H9 (cell line): ENCODE data around the gene NTRK3. TPM values are rescaled to one million over a fixed set of nuclear protein-coding genes. Genes with fewer than 3 reads are reported as not detected.

Experiments
- DNase-seq: peaks from one replicate; pipeline ENCODE4 v3.0.0-alpha.2; 2017
- H2AFZ ChIP-seq: one replicate; pipeline ENCODE4 v1.6.1; 2013; ENCODE audit warnings: mild to moderate bottlenecking, low read length, control low read depth, moderate library complexity
- H2AK5ac ChIP-seq: 2 replicates; pipeline ENCODE4 v1.6.1; 2013; ENCODE audit warnings: low read length, control low read depth, mixed read lengths; ENCODE audit not compliant: insufficient read length
- H2BK120ac ChIP-seq: one replicate; pipeline ENCODE4 v1.6.1; 2013; ENCODE audit warnings: low read depth, mild to moderate bottlenecking, low read length, control low read depth, inconsistent platforms; ENCODE audit not compliant: poor library complexity, severe bottlenecking
- H2BK12ac ChIP-seq: 2 replicates; pipeline ENCODE4 v1.6.1; 2013; ENCODE audit warnings: low read length, control low read depth, mixed read lengths, low read depth; ENCODE audit not compliant: insufficient read length
- H2BK15ac ChIP-seq: 2 replicates; pipeline ENCODE4 v1.6.1; 2013; ENCODE audit warnings: low read depth, low read length, control low read depth
- H2BK20ac ChIP-seq: one replicate; pipeline ENCODE4 v1.6.1; 2013; ENCODE audit warnings: low read depth, mild to moderate bottlenecking, low read length, control low read depth, inconsistent platforms; ENCODE audit not compliant: poor library complexity, severe bottlenecking
- H2BK5ac ChIP-seq: 2 replicates; pipeline ENCODE4 v1.6.1; 2013; ENCODE audit warnings: low read length, control low read depth, mixed read lengths; ENCODE audit not compliant: insufficient read length
- H3K14ac ChIP-seq: 2 replicates; pipeline ENCODE4 v1.6.1; 2013; ENCODE audit warnings: low read length, control low read depth; ENCODE audit not compliant: insufficient read depth
- H3K18ac ChIP-seq: 2 replicates; pipeline ENCODE4 v1.6.1; 2013; ENCODE audit warnings: low read depth, mild to moderate bottlenecking, mixed read lengths, low read length, control low read depth; ENCODE audit not compliant: insufficient read length
- H3K23ac ChIP-seq: 2 replicates; pipeline ENCODE4 v1.6.1; 2013; ENCODE audit warnings: low read length, control low read depth, mixed read lengths, low read depth; ENCODE audit not compliant: insufficient read length
- H3K23me2 ChIP-seq: 2 replicates; pipeline ENCODE4 v1.6.1; 2013; ENCODE audit warnings: low read depth, mild to moderate bottlenecking, mixed read lengths, low read length, control low read depth; ENCODE audit not compliant: insufficient read length, poor library complexity, severe bottlenecking
- H3K27ac ChIP-seq: 2 replicates; pipeline ENCODE4 v1.5.1; 2013; ENCODE audit warnings: low read length, control low read depth, mixed read lengths, low read depth; ENCODE audit not compliant: insufficient read length
- H3K27me3 ChIP-seq: 2 replicates; pipeline ENCODE4 v1.6.1; 2013; ENCODE audit warnings: low read length, control low read depth, inconsistent platforms; ENCODE audit not compliant: insufficient read depth
- H3K4ac ChIP-seq: 2 replicates; pipeline ENCODE4 v1.6.1; 2013; ENCODE audit warnings: low read depth, mild to moderate bottlenecking, control low read depth, inconsistent platforms, low read length, moderate library complexity
- H3K4me1 ChIP-seq: 2 replicates; pipeline ENCODE4 v1.6.1; 2013; ENCODE audit warnings: low read length, control low read depth, inconsistent platforms; ENCODE audit not compliant: insufficient read depth
- H3K4me2 ChIP-seq: 2 replicates; pipeline ENCODE4 v1.6.1; 2013; ENCODE audit warnings: low read length, control low read depth, mixed read lengths; ENCODE audit not compliant: insufficient read length, insufficient read depth
- H3K56ac ChIP-seq: 2 replicates; pipeline ENCODE4 v1.6.1; 2013; ENCODE audit warnings: low read depth, mild to moderate bottlenecking, mixed read lengths, low read length, control low read depth; ENCODE audit not compliant: insufficient read length
- H3K79me1 ChIP-seq: 2 replicates; pipeline ENCODE4 v1.6.1; 2013; ENCODE audit warnings: low read depth, mild to moderate bottlenecking, moderate library complexity, low read length, control low read depth, inconsistent platforms; ENCODE audit not compliant: insufficient read depth, poor library complexity, severe bottlenecking
- H3K79me2 ChIP-seq: 2 replicates; pipeline ENCODE4 v1.6.1; 2013; ENCODE audit warnings: low read length, control low read depth, inconsistent platforms; ENCODE audit not compliant: insufficient read depth
- H3K9ac ChIP-seq: 2 replicates; pipeline ENCODE4 v1.6.1; 2013; ENCODE audit warnings: low read length, control low read depth, mixed read lengths; ENCODE audit not compliant: insufficient read length; ENCODE audit errors: extremely low read depth
- H3K9me3 ChIP-seq: one replicate; pipeline ENCODE4 v1.6.1; 2013; ENCODE audit warnings: low read depth, low read length, inconsistent platforms; ENCODE audit not compliant: control insufficient read depth
- H3T11ph ChIP-seq: one replicate; pipeline ENCODE4 v1.6.1; 2013; ENCODE audit warnings: mild to moderate bottlenecking, low read length, control low read depth, inconsistent platforms
- H4K20me1 ChIP-seq: one replicate; pipeline ENCODE4 v1.6.1; 2013; ENCODE audit not compliant: control insufficient read depth, insufficient read length, insufficient read depth
- H4K5ac ChIP-seq: 2 replicates; pipeline ENCODE4 v1.6.1; 2013; ENCODE audit warnings: low read depth, mild to moderate bottlenecking, mixed read lengths, low read length, control low read depth; ENCODE audit not compliant: insufficient read length
- H4K8ac ChIP-seq: replicated peaks from 2 replicates; pipeline ENCODE4 v1.6.1; 2013; ENCODE audit warnings: low read length, control low read depth, mixed read lengths, low read depth; ENCODE audit not compliant: insufficient read length
- H4K91ac ChIP-seq: 2 replicates; pipeline ENCODE4 v1.6.1; 2013; ENCODE audit warnings: low read depth, mild to moderate bottlenecking, moderate library complexity, mixed read lengths, low read length, control low read depth; ENCODE audit not compliant: insufficient read length
- H3K27ac Mint-ChIP-seq, 3 experiments: 2 replicates in 2 of 3; 3 replicates in 1 of 3; pipeline ENCODE4 v1.8.0; 2020 to 2021; ENCODE audit warnings: mixed read lengths in 3 of 3, mild to moderate bottlenecking in 1 of 3, moderate library complexity in 1 of 3
- H3K27me3 Mint-ChIP-seq: 2 replicates; pipeline ENCODE4 v1.8.0; 2021; ENCODE audit warnings: low read depth, mild to moderate bottlenecking, moderate library complexity, mixed read lengths
- H3K36me3 Mint-ChIP-seq, 3 experiments: 2 replicates in 2 of 3; 3 replicates in 1 of 3; pipeline ENCODE4 v1.8.0; 2020 to 2021; ENCODE audit warnings: low read depth in 3 of 3, mixed read lengths in 3 of 3; ENCODE audit not compliant: insufficient read depth in 1 of 3
- H3K4me1 Mint-ChIP-seq, 2 experiments: 2 replicates each; pipeline ENCODE4 v1.8.0; 2020; ENCODE audit warnings: mixed read lengths in 2 of 2
- H3K4me3 Mint-ChIP-seq, 2 experiments: 2 replicates in 1 of 2; 3 replicates in 1 of 2; pipeline ENCODE4 v1.8.0; 2020 to 2021; ENCODE audit warnings: mild to moderate bottlenecking in 2 of 2, mixed read lengths in 2 of 2, moderate library complexity in 1 of 2
- H3K9me3 Mint-ChIP-seq, 2 experiments: 2 replicates in 1 of 2; 3 replicates in 1 of 2; pipeline ENCODE4 v1.8.0; 2020; ENCODE audit warnings: mild to moderate bottlenecking in 2 of 2, mixed read lengths in 2 of 2, moderate library complexity in 1 of 2
- CTCF ChIP-seq: fragments of 200-600 bp; sonication (generic); conservative IDR thresholded peaks from 3 replicates; pipeline ENCODE4 v1.8.0; 2021; ENCODE audit warnings: antibody characterized with exemption, mild to moderate bottlenecking
- WGBS: extraction: QIAGEN DNeasy Blood & Tissue Kit; methylation state at CpG from one replicate; pipeline ENCODE4 v1.1.7; 2013; ENCODE audit warnings: missing lambda C conversion rate, low lambda C conversion rate, mixed read lengths; ENCODE audit not compliant: insufficient read length; ENCODE audit errors: extremely low coverage; 5-methylcytosine and 5-hydroxymethylcytosine counted together
- total RNA-seq: library from RNA; stranded (reverse); gene quantifications from 2 replicates; pipeline ENCODE4 v1.2.1, GENCODE V29; 2021

NTRK3 gene
- total RNA-seq, 1 experiment from 2014 or later, result 2.5 TPM

DNA sequence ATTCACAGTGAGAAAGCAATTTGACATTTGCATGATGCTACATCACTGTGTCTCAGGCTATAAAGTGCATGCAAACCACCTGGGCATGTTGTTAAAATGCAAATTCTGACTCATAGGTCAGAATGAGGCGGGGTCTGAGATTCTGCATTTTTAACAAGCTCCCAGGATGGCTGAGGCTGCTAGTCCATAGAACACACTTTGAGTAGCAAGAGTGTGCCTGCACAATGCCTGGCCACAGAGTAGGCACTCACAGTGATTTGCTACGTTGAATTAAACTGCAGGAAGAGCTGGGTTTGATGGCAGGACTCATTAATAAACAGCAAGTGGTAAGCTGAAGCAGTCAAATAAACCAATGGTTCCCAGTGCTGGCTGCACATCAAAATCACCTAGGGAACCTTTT, 48.1 kb downstream of the NTRK3 start:
- Histone ChIP-seq H2BK20ac (no peak overlapping the region), H4K8ac (no peak overlapping the region), H3K27ac (no peak overlapping the region), H2BK120ac (no peak overlapping the region), H4K5ac (no peak overlapping the region), H3K14ac (no peak overlapping the region), H2AFZ (no peak overlapping the region), H2BK12ac (no peak overlapping the region), H3K18ac (no peak overlapping the region), H2BK15ac (no peak overlapping the region), H4K91ac (no peak overlapping the region), H3K9me3 (no peaks in the 10 kb centered on the region), H3K23me2 (no peaks in the 10 kb centered on the region), H2AK5ac (no peak overlapping the region), H3K4me1 (peaks cover 3% of the 10 kb centered on the region; the same call in 1 of the 2 replicates), H3K27me3 (no peaks in the 10 kb centered on the region), H3K4ac (no peak overlapping the region), H3K79me1 (no peaks in the 10 kb centered on the region), H3K4me2 (no peak overlapping the region), H2BK5ac (no peak overlapping the region), H4K20me1 (no peaks in the 10 kb centered on the region), H3K79me2 (no peaks in the 10 kb centered on the region), H3T11ph (no peak overlapping the region), H3K23ac (no peak overlapping the region), H3K9ac (no peak overlapping the region), H3K56ac (no peak overlapping the region)
- Mint-ChIP-seq H3K36me3 (no peaks in the 10 kb centered on the region; a peak in 1 of 7 replicates), H3K27me3 (peaks cover 3% of the 10 kb centered on the region; the same call in 1 of the 2 replicates), H3K9me3 (no peaks in the 10 kb centered on the region), H3K27ac (no peak overlapping the region), H3K4me1 (peaks cover 9 to 11% of the 10 kb centered on the region in 2 experiments), H3K4me3 (no peak overlapping the region)
- no peak for DNase-seq
- no peak for TF ChIP-seq CTCF
- WGBS, result no CpG with 5 or more reads among the region's 2 CpGs
